Measurements from ENCODE around the gene SPARC.

DNA sequence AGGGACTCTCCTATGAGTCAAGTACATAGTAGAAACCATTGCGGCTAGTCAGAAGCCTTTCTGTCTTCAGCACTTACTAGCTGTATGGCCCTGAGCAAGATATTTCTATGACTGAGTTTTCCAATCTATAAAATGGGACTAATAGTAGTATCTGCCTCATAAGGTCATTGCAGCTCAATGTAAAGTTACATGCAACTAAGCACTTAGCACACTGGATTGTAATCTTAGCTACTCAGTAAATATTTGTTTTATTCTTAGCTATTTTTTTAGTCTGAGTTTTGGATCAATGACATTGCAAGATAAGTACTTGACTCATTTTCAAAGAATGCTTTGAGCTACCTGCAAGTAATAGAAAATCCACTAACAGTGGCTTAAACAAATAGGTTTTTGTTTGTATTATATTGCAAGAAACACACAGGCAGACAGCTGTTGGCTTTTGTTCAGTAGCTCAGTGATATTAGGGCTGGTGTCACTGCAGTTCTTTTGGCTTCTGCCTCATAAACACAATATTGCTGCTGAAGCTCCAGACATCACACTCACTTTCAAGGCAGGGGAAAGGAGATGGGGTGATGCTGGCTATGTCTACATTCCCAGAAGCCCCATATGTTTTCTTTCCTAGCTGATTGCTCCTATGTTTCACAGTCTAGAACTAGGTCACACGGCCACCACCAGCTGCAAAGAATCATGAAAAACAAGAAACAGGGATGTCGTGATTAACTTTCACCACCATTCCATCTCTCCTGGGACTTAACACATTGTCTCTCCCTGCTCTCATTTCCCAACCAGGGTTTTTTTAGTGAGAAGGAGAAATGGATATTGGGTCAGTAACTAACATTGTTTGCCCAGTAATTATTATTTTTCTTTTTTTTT lies 68.6 kb downstream of the SPARC start:
- TF ChIP-seq EZH2 (IDR thresholded peaks at IDR 0.05; ENCODE audit: insufficient read depth, poor library complexity, severe bottlenecking): no peak
- no peak for TF ChIP-seq EZH2phosphoT487 (IDR thresholded peaks at IDR 0.05; ENCODE audit: insufficient read depth, low read depth)

Measured in GM23248 (cell line).